Effector memory CD4-positive, alpha-beta T cell (primary cell): ENCODE measurements around the gene SLC7A6.

Source experiments
- DNase-seq, 3 donors: peaks; one replicate each; pipeline ENCODE4 v3.0.0-alpha.2; 2020
- H3K27ac ChIP-seq: 2 replicates; pipeline ENCODE4 v1.7.0; 2013; ENCODE audit warnings: mild to moderate bottlenecking, low read length, moderate library complexity; ENCODE audit not compliant: insufficient read depth, poor library complexity, severe bottlenecking
- H3K27me3 ChIP-seq: replicated peaks from 2 replicates; pipeline ENCODE4 v1.7.0; 2013; ENCODE audit warnings: mild to moderate bottlenecking, low read length; ENCODE audit not compliant: insufficient read depth, control insufficient read depth, poor library complexity, severe bottlenecking
- H3K36me3 ChIP-seq: 2 replicates; pipeline ENCODE4 v1.7.0; 2013; ENCODE audit warnings: mild to moderate bottlenecking, low read length, moderate library complexity; ENCODE audit not compliant: control insufficient read depth, insufficient read depth
- H3K4me1 ChIP-seq: 2 replicates; pipeline ENCODE4 v1.7.0; 2013; ENCODE audit warnings: low read length, mild to moderate bottlenecking; ENCODE audit not compliant: control insufficient read depth, insufficient read depth, poor library complexity, severe bottlenecking
- H3K4me3 ChIP-seq: 2 replicates; pipeline ENCODE4 v1.7.0; 2013; ENCODE audit warnings: low read length, low read depth, mild to moderate bottlenecking; ENCODE audit not compliant: insufficient read depth, poor library complexity, severe bottlenecking
- H3K9me3 ChIP-seq: 2 replicates; pipeline ENCODE4 v1.7.0; 2013; ENCODE audit warnings: mild to moderate bottlenecking, low read length, moderate library complexity; ENCODE audit not compliant: control insufficient read depth

Gene SLC7A6

GRCh38 chr16:68342620-68343019 lies 78.3 kb downstream of the SLC7A6 start:
- Histone ChIP-seq H3K27me3 (no peaks in the 10 kb centered on the region), H3K4me1 (no peaks in the 10 kb centered on the region), H3K4me3 (no peak overlapping the region), H3K27ac (no peak overlapping the region), H3K36me3 (peaks cover 59% of the 10 kb centered on the region), H3K9me3 (no peaks in the 10 kb centered on the region)
- DNase-seq: no peak

DNA sequence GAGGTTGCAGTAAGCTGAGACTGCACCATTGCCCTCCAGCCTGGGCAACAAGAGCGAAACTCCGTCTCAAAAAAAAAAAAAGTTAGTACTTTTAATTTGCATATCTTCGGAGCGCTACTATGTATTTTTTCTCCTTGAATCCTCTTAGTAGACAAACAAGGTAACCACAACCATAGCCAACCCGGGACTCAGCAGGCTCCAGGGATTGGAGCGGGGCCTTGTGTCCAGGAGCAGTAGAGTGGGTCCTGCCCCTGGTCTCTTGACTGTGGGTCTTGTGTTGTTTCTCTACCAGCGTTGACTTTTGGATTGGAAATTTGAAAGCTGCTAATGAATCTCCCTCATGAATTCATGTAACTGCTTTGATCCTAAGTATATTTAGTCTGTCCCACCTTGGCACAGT lies 78.8 kb downstream of the SLC7A6 start:
- no peak overlapping the region for H3K4me3 ChIP-seq
- no peaks in the 10 kb centered on the region for H3K9me3 ChIP-seq
- H3K27ac ChIP-seq: no peak overlapping the region
- no peaks in the 10 kb centered on the region for H3K4me1 ChIP-seq
- peaks cover 54% of the 10 kb centered on the region for H3K36me3 ChIP-seq
- no peaks in the 10 kb centered on the region for H3K27me3 ChIP-seq
- DNase-seq: no peak

- H3K9me3 ChIP-seq: no peaks in the 10 kb centered on the region
- H3K4me3 ChIP-seq: no peak overlapping the region
- no peak overlapping the region for H3K27ac ChIP-seq
- no peak for DNase-seq
- no peaks in the 10 kb centered on the region for H3K4me1 ChIP-seq
- H3K36me3 ChIP-seq: peaks cover 46% of the 10 kb centered on the region
- H3K27me3 ChIP-seq: no peaks in the 10 kb centered on the region
Observed at GRCh38 chr16:68344252-68344651, 79.9 kb downstream of the SLC7A6 start.

GRCh38 chr16:68345351-68345810 lies 81.1 kb downstream of the SLC7A6 start:
- Histone ChIP-seq H3K36me3 (peaks cover 43% of the 10 kb centered on the region), H3K4me1 (no peaks in the 10 kb centered on the region), H3K27ac (no peak overlapping the region), H3K27me3 (no peaks in the 10 kb centered on the region), H3K4me3 (no peak overlapping the region), H3K9me3 (no peaks in the 10 kb centered on the region)
- no peak for DNase-seq

- DNase-seq: no peak
- H3K9me3 ChIP-seq: no peaks in the 10 kb centered on the region
- H3K27ac ChIP-seq: no peak overlapping the region
- no peaks in the 10 kb centered on the region for H3K4me1 ChIP-seq
- peaks cover 35% of the 10 kb centered on the region for H3K36me3 ChIP-seq
- no peaks in the 10 kb centered on the region for H3K27me3 ChIP-seq
- H3K4me3 ChIP-seq: no peak overlapping the region
Observed at GRCh38 chr16:68345958-68346635, 81.8 kb downstream of the SLC7A6 start.

DNA sequence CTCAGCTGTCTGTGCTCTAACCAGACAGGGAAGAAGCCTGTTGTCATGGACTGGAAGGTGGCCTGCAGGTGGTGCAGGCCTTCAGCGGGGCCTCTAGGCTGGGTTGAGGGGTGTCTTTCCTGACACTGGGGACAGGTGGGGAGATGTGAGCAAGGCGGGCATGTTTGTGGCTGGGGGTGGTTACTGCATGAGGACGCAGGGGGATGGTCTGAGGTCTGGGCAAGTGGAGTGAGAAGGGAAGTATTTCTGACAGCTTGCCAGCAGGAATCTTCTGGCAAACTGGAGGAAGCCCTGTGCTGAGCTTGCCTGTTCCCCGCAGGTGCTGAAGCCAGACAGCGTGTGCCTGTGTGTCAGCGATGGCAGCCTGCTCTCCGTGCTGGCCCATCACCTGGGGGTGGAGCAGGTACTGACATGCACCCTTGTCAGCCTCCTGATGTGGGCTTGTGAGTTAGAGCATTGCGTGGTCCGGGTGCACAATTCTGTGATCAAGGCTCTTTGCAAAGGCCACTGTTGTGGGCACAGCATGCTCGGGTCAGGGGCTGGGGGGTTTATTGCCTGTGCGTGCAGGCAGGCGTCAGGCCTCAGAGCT lies 82.7 kb downstream of the SLC7A6 start:
- no peak for DNase-seq
- no peaks in the 10 kb centered on the region for H3K9me3 ChIP-seq
- no peak overlapping the region for H3K27ac ChIP-seq
- no peaks in the 10 kb centered on the region for H3K27me3 ChIP-seq
- H3K36me3 ChIP-seq: peaks cover 42% of the 10 kb centered on the region
- no peaks in the 10 kb centered on the region for H3K4me1 ChIP-seq
- no peak overlapping the region for H3K4me3 ChIP-seq

- H3K4me1 ChIP-seq: no peaks in the 10 kb centered on the region
- peaks cover 48% of the 10 kb centered on the region for H3K36me3 ChIP-seq
- no peak overlapping the region for H3K27ac ChIP-seq
- no peak for DNase-seq
- H3K9me3 ChIP-seq: no peaks in the 10 kb centered on the region
- no peaks in the 10 kb centered on the region for H3K27me3 ChIP-seq
- H3K4me3 ChIP-seq: no peak overlapping the region
Observed at GRCh38 chr16:68347605-68348004, 83.3 kb downstream of the SLC7A6 start.

DNA sequence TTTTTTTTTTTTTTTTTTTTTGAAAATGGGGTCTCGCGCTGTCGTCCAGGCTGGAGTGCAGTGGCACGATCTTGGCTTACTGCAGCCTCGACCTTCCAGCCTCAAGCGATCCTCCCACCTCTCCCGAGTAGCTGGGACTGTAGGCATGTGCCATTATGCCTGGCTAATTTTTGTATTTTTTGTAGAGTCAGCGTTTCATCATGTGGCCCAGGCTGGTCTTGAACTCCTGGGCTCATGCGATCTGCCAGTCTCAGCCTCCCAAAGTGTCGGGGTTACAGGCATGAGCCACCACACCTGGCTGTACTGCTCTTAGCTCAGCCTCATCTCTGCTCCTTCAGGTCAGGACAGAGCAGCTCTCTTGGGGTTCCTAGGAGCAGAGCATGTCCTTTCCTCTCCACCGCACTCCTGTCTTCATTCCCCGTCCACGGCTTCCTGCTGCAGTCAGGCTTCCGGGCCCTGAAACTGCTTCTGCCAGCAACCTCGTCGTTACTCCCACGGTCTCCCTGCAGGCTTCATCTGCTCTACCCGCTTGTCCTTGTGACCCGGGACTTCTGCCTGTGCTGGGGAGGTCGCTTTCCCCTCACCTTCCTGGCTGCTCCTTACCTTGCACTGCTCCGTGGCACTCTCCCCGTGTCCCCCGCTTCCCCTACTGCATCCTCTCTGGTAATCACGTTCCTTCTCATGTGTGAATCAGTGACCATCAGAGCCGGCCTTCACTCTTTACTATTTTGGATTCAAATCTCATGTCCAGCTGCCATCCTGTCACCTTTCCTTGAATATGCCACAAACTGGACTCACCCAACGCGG lies 84.5 kb downstream of the SLC7A6 start:
- H3K36me3 ChIP-seq: peaks cover 60% of the 10 kb centered on the region

GRCh38 chr16:68349838-68350410 lies 85.6 kb downstream of the SLC7A6 start:
- Histone ChIP-seq H3K27me3 (no peaks in the 10 kb centered on the region), H3K4me3 (no peak overlapping the region), H3K36me3 (peaks cover 63% of the 10 kb centered on the region), H3K27ac (no peak overlapping the region), H3K9me3 (no peaks in the 10 kb centered on the region), H3K4me1 (no peaks in the 10 kb centered on the region)
- no peak for DNase-seq

More for the DNA sequence above, 84.5 kb downstream of the SLC7A6 start:
- no peaks in the 10 kb centered on the region for H3K4me1 ChIP-seq
- DNase-seq: no peak
- H3K27ac ChIP-seq: no peak overlapping the region
- H3K27me3 ChIP-seq: no peaks in the 10 kb centered on the region
- no peak overlapping the region for H3K4me3 ChIP-seq
- H3K9me3 ChIP-seq: no peaks in the 10 kb centered on the region
